ENCODE measurements around the gene NEAT1.

DNA sequence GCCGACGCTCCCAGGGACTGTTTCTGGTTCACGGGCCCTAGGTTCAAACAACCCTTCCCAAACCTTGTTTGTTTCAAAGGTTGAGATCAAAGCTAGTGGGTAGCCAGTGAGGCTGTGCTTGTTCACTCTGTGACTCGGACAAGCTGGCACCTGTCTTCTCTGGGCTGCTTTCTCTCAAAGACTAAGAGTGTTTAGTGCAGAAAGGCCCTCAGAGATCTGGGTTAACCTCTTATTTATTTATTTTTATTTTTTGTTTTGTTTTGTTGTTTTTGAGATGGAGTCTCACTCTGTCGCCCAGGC lies 63.3 kb downstream of the NEAT1 start:
- no peak for TF ChIP-seq POLR2A (IDR thresholded peaks at IDR 0.05)
- TF ChIP-seq, protein P1, sequence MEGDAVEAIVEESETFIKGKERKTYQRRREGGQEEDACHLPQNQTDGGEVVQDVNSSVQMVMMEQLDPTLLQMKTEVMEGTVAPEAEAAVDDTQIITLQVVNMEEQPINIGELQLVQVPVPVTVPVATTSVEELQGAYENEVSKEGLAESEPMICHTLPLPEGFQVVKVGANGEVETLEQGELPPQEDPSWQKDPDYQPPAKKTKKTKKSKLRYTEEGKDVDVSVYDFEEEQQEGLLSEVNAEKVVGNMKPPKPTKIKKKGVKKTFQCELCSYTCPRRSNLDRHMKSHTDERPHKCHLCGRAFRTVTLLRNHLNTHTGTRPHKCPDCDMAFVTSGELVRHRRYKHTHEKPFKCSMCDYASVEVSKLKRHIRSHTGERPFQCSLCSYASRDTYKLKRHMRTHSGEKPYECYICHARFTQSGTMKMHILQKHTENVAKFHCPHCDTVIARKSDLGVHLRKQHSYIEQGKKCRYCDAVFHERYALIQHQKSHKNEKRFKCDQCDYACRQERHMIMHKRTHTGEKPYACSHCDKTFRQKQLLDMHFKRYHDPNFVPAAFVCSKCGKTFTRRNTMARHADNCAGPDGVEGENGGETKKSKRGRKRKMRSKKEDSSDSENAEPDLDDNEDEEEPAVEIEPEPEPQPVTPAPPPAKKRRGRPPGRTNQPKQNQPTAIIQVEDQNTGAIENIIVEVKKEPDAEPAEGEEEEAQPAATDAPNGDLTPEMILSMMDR (IDR thresholded peaks at IDR 0.05 in 4 of 5, conservative IDR thresholded peaks at IDR 0.05 in 1 of 5), result no peak

Data from gastrocnemius medialis (tissue), 4 donors.